A673 (cell line): ENCODE data around the gene GBE1.

ENCODE experiments used
- EZH2 ChIP-seq: fragments of 200-600 bp; sonication (generic); IDR thresholded peaks from 2 replicates; pipeline ENCODE4 v1.6.1; 2017; ENCODE audit warnings: borderline replicate concordance, low read depth, mild to moderate bottlenecking, mixed read lengths, antibody characterized with exemption, low read length; ENCODE audit not compliant: poor library complexity, severe bottlenecking
- TF ChIP-seq, protein P1 (sequence below): fragments of 300-800, 200-600 bp; sonication (generic); conservative IDR thresholded peaks from 2 replicates; pipeline ENCODE4 v1.5.1; 2017; ENCODE audit warnings: low read depth, mild to moderate bottlenecking, antibody characterized with exemption, low read length, moderate library complexity, mixed read lengths

DNA sequence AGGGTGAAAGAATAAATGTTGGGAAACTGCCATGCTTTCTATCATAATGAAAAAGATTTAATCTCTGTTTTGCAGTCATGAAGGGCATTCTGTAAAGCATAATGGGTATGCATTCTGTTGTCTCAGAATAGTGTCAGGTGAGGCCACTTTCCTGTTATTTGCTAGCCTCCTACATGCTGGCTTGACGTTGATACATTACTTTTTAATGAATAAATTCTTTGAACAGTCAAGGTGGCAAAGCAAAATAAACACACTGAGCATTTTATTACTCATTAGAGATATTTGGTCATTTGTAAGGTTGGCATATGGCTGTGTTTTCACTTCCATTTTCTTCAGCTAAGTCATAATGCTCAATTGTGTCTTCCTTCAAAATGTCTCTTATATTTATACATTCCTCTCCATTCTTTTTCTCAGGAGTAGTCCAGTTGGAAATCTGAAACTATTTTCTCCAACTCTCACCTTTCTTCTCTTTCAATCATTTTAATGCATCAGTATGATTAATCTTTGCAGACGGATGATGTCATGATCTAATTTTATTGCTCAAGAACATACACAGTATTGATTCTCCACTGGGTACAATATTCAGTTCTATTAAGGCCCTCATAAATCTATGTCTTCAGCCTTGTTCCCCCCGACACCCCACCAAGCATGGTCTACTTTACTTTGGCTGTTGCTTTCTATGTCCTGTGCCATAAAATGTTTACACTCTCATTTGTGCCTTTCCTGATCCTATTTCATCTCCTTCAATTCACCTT is 290.7 kb downstream of the GBE1 start:
- TF ChIP-seq, protein P1, sequence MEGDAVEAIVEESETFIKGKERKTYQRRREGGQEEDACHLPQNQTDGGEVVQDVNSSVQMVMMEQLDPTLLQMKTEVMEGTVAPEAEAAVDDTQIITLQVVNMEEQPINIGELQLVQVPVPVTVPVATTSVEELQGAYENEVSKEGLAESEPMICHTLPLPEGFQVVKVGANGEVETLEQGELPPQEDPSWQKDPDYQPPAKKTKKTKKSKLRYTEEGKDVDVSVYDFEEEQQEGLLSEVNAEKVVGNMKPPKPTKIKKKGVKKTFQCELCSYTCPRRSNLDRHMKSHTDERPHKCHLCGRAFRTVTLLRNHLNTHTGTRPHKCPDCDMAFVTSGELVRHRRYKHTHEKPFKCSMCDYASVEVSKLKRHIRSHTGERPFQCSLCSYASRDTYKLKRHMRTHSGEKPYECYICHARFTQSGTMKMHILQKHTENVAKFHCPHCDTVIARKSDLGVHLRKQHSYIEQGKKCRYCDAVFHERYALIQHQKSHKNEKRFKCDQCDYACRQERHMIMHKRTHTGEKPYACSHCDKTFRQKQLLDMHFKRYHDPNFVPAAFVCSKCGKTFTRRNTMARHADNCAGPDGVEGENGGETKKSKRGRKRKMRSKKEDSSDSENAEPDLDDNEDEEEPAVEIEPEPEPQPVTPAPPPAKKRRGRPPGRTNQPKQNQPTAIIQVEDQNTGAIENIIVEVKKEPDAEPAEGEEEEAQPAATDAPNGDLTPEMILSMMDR: no peak
- no peak for TF ChIP-seq EZH2
